GM19467 (cell line): ENCODE results near the gene COL9A3.

Experiments
- ATAC-seq: cut with Tn5 transposase; IDR thresholded peaks from one replicate; pipeline ENCODE4 v1.9.1; 2021; ENCODE audit warnings: mild to moderate bottlenecking, moderate library complexity; ENCODE audit not compliant: unreplicated experiment

The COL9A3 gene

DNA sequence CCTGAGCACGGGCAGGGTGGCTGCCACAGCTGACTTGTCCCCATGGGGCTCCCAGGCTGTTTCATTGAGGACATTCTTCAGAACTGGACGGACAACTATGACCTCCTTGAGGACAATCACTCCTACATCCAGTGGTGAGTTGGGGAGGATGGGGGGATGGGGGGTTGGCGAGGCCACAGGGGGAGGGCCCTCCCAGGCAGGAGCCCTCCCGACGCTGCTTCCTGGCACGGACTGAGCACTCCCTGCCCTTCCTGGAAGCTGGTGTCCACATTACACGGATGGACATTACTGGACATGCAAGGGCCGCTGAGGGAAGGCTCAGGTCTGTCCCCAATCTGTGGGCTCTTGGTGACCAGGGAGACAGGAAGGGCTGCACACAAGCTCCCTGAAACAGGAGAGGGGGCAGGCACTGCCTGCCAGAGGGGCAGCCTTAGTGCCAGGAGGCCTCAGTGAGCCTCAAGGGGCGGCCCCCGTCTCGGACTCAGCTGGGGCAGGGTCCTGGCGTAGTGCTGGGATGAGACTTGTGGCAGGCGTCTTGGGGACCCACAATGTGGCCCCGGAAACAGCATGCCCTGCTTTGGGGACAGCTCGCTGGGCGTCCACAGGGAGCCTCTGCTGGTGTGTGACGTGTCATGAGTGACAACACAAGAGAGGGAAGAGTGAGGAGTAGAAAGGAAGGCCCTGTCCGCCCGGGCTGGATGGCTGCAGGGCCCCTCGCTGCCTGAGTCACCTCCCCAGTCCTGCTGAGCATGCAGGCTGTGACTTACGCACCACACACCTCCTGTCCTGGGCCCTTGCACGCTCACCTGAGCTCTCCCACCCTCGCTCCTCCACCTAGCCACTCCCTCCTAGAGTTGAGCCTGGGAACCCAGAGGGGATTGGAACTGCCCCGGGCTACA, 7.1 kb upstream of the COL9A3 start:
- ATAC-seq: no peak

DNA sequence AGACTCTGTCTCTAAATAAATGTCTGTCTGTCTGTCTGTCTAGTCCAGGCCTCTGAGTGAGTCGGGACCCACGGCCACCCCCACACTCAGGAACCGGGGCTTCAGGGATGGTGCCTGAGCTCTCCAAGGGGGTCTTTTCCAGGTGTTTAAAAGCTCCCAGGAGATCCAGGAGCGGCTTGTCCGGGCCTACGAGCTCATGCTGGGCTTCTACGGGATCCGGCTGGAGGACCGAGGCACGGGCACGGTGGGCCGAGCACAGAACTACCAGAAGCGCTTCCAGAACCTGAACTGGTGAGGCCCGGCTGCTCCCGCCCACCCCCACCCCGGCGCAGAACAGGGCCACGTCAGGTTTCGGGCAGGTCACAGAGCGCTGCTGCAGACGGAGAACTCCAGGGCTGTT, 5.5 kb upstream of the COL9A3 start:
- no peak for ATAC-seq

DNA sequence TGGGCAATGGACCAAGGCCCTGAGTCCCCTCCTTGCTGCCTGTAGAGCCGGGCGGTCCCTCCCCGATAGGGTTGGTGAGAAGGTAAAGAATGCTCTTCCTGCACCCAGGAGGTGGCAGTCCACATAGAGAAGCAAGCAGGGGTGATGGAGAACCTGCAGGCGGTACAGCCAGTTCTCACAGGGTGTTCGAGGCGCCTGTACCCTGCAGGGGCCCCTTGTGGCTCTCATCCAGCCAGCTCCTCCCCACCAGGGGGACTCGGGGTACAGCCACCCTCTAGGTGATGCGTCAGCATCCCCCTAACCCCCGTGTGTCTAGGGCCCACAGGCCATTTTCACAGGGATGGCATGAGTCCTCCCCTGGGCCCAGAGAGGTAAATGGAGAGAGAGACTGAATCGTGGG, 5.1 kb upstream of the COL9A3 start:
- no peak for ATAC-seq

DNA sequence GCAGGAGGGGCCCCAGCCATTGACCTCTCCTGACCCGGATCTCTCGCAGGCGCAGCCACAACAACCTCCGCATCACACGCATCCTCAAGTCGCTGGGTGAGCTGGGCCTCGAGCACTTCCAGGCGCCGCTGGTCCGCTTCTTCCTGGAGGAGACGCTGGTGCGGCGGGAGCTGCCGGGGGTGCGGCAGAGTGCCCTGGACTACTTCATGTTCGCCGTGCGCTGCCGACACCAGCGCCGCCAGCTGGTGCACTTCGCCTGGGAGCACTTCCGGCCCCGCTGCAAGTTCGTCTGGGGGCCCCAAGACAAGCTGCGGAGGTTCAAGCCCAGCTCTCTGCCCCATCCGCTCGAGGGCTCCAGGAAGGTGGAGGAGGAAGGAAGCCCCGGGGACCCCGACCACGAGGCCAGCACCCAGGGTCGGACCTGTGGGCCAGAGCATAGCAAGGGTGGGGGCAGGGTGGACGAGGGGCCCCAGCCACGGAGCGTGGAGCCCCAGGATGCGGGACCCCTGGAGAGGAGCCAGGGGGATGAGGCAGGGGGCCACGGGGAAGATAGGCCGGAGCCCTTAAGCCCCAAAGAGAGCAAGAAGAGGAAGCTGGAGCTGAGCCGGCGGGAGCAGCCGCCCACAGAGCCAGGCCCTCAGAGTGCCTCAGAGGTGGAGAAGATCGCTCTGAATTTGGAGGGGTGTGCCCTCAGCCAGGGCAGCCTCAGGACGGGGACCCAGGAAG, 4.5 kb upstream of the COL9A3 start:
- ATAC-seq: no peak

DNA sequence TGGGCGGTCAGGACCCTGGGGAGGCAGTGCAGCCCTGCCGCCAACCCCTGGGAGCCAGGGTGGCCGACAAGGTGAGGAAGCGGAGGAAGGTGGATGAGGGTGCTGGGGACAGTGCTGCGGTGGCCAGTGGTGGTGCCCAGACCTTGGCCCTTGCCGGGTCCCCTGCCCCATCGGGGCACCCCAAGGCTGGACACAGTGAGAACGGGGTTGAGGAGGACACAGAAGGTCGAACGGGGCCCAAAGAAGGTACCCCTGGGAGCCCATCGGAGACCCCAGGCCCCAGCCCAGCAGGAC, 4.0 kb upstream of the COL9A3 start:
- ATAC-seq: no peak

DNA sequence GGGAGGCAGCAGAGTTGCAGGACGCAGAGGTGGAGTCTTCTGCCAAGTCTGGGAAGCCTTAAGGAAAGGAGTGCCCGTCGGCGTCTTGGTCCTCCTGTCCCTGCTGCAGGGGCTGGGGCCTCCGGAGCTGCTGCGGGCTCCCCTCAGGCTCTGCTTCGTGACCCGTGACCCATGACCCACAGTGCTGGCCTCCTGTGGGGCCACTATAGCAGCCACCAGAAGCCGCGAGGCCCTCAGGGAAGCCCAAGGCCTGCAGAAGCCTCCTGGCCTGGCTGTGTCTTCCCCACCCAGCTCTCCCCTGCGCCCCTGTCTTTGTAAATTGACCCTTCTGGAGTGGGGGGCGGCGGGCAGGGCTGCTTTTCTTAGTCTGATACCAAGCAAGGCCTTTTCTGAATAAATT, 3.3 kb upstream of the COL9A3 start:
- no peak for ATAC-seq

DNA sequence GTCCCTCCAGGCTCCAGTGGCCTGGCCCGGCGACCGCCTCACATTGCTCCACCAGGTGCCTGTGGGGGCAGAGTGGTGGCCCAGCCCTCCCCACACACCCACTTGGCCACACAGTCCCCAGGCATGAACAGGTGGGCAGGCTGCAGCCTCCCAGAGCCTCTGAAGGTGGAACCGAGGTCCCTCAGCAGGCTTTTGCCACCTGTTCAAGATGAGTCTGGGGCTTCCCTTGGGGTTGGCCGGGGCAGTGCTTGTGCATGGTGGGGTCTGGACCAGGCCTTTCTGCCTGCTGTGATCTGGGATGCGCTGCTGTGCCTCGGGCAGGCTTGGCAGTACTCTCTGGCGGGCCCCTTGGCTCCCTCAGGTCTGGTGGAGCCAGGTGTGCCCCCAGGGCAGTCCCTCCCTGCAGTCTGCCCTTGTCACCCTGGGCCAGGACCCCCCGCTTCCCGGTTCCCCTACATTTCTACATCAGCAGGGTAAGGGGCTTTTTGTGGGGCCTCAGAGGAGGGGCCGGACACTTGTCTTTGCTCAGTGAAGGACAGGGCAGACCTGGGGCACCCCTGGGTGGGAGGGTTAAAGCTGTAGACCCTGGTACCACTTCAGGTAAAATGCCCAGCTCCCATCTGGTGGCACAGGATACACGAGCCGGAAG, 2.7 kb upstream of the COL9A3 start:
- no peak for ATAC-seq

DNA sequence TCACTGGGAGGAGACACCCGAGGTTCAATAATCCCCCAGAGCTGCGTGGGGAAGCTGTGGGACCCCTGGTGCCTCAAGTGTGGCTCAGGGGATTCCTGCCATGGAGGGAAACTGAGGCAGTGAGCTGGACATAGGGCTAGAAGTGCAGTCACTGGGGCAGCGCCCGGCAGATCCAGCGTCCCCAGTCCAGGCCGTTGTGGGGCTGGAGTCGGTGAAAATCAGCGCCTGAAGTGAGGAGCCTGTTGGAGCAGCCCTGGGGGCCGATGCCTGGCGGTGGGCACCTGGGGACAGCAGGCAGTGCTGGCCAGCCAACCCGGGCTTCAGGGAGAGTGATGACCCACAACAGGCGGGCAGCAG, 2.2 kb upstream of the COL9A3 start:
- ATAC-seq: no peak

DNA sequence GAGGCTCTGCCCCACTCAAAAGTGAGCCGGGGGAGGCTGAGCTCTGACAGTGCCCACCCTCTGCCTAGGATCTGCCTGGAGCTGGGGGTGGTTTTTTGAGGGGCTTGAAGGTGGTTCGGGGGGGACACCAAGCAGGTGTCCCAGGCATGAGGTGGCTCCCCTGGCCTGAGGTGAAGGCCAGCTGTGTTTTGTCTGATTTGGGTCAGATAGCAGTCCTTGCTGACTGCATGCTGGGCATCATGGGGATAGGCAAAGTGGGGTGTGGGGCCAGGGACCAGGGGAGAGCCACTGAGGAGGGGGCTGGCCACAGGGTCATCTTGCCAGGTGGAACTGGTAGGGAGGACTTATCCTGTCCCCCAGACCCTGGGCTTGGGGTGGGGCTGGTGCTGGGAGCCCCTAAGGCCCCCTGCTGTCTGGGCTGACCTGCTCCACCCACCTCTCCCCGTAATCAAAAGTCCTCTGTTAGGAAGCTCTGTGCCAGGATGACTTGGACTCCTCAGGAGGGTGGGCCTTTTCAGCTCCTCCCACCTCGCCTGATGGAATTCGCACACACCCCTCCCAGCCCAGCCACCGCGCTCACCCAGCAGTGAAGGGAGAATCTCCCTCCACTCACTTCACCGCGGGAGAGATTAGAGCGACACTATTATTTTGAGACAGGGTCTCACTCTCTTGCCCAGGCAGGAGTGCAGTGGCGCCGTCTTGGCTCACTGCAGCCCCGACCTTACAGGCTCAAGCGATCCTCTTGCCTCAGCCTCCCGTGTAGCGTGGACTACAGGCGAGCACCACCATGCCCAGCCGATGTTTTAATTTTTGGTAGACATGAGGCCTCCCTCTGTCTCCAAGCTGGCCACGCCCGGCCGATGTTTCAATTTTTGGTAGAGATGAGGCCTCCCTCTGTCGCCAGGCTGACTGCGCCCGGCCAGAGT, 1.5 kb upstream of the COL9A3 start:
- ATAC-seq: no peak

DNA sequence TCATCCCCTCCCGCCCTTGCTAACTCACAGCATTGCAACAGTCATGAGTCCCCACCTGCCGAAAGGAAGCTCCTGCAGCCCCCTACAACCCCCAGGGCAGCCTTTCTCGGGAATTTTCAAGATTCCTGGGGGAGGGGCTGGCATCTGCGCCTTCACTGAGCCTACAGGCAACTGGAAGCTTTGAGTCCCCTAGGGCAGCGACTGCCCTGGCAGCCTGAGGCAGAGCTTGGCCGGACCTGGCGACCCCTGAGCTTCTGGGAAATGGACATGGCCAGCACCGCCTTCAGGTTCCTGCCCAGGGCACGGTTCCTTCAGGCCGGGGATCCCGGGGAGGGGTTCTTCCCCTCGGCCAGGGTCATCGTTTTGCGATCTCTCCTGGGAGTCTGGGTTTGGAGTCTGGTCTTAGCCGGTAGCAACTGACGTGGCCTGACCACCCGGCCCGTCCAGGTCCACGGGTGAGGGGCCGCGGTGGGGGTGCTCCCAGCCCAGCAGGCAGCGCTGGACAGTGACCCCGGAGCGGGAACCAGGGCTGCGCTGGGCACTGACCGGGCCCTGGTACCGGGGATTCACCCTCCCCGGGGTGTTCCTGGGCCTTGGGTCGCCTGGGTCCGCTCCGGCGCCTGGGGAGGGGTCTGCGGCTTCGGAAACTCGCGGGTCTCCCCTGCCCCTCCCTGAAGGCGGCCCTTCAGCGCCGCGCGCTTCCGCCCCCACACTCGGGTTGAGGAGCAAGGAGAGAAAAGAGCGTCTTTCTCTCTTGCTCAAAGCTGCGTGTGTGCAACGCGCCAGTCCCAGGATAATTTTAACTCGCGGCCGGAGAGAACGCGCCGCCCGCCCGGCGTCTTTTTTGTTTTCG, 593 bp upstream of the COL9A3 start:
- ATAC-seq: no peak

DNA sequence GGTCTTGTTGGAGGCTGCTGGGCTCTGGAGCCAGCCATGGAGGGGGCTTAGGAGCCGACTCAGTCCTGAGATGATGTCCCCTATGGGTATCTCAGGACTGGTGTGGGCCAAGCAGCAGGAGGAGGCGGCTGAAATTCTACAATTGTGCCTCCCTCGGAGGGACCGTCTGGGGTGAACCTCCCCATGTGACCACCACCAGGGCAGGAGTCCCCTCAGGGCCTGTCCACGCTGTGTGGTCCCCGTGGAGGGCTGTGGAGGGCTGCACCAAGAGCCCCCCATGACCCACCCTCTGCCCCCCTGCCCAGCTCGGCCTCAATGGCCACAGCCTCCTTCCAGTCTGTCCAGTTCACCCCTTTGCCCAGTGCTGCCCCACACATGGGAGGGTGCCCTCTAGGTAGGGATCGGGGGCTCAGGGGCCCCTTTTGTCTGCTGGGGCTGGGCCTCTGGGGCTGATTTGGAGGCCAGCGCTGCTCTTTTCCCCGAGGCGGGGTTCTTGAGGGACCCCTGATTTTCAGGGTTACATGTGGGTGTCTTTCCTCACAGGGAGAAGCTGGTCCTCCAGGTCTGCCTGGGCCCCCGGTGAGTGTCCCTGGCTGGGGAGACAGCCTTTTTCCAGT, 1.2 kb downstream of the COL9A3 start:
- ATAC-seq: no peak

DNA sequence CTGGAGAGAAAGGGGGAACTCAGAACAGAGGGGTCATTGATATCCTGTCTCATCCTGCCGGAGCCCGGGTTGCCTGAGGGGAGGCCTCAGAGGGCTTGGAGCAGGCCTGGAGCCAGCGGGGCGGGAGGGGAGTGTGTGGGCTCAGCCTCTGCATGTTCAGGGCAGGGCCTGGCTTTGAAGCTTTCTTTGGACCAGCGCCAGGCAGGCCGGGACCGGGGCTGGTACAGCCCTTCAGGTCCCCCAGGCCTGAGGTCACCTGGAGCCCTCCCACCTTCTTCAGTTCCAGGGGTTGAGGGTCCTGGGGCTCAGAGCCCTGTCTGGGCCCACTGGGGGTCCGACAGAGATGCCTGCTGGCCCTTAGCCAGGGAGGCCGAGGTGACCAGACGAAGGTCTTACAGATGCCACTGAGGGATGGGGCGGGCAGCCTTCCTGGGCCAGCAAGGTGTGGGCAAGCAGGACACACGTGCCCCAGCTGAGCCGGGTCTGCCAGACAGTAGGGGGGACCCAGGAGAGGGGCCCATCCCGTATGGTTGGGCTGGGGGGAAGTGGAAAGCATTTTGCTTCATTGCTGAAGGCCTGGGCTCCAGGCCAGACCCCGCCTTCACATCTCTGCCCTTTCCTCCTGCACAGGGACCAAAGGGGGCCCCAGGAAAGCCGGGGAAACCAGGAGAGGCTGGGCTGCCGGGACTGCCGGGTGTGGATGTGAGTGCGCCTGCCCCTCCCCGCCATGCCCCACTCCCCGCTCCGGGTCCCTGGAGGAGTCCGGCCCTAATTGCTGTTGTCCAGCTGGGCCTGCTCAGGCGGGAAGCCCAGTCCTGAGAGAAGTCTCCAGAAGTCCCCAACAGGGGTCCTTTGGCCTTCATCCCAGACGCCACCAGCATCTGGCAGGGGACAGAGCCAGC, 2.0 kb downstream of the COL9A3 start:
- ATAC-seq: no peak

DNA sequence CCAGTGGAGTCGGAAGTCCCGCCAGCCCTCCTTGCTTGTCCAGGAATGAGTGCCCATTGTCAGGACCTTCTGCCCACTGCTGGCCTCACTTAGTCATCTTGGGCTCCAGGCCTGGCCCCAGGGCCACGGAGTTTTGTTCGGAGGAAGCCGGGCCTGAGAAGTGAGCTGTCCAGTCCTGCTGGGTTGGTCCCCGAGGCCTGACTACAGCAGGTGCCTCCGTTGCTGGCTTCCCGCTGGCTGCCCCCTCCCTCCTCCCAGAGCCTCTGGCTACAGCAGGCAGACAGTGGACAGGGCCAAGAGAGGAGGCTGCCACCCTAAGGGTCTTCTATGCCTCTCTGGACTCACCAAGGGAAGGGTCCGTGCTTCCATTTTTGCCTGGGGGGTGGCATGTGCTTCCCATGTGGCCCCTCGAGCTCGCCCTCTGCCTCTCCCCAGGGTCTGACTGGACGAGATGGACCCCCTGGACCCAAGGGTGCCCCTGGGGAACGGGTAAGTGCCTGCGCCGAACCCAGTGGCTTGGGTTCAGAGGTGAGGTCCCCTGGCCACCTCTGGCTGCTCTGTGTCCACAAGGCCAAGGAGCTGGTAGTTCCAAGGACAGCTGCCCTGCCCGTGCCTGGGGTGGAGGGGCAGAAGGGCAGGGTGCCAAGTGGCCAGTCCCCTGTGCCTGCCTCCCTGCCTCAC, 2.8 kb downstream of the COL9A3 start:
- no peak for ATAC-seq

DNA sequence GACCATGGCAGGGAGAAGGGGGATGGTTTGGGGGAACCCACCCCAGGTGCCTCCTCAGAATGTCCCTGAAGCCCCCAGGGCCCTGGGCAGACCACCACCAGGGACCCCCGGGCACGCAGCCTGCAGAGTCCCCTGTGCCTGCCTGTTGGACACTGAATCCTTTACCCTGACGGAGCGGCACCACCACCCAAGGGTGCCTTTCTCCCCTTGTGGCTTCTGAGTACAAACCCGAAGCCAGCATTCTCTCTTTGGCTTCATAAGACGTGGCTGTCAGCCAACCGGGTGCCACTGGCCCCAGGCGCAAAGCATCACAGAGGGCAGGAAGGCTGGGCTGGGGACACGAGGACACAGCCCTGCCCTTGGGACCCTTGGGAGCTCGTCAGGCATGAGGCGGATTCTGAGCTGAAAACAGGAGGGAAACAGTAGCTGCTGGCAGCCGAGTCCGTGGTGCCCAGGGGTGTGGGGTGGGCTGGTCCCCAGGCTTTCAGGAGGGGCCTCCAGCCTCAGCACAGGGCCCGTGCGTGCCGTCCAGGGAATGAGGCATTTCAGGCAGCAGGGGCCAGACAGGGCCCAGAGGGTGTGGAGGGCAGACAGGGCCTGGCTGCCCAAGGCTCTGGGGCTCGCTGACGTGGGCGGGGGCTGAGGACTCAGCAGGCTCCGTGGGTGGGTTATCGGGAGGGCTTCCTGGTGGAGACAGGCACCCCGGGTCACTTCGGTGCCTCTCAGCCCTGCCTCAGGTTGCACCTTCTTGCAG, 3.5 kb downstream of the COL9A3 start:
- ATAC-seq: no peak

DNA sequence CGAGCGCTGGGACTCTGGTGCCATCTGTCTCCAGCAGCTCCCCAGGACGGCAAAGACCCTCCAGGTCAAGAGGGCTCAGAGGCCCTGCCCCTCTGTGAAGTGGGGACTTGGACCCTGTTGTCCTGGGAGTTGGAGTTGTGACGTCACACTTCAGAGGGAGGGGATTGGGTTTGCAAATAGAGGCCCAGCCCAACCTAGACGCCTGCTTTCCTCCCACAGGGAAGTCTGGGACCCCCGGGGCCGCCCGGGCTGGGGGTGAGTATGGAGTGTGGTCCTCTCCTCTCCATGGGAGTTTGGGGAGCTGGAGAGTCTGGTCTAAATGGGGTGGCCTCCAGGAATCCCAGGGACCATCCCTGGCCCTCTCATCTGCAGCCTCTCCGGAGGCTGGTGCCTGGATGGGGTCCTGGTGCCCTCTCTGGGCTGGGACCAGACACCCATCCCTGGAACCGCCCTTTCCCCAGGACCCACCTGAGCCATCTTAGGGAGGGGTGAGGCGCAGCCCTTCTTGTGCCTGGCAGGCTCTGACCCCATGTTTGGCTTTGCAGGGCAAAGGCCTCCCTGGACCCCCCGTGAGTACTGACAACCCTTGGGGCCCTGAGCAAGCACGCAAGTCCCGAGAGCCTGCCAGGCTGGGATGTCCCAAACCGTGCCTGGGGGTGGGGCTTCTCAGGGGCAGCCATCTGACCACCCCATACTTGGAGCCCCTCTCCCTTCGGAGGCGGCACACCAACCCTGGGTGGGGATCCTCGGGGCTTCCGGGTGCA, 4.3 kb downstream of the COL9A3 start:
- no peak for ATAC-seq

DNA sequence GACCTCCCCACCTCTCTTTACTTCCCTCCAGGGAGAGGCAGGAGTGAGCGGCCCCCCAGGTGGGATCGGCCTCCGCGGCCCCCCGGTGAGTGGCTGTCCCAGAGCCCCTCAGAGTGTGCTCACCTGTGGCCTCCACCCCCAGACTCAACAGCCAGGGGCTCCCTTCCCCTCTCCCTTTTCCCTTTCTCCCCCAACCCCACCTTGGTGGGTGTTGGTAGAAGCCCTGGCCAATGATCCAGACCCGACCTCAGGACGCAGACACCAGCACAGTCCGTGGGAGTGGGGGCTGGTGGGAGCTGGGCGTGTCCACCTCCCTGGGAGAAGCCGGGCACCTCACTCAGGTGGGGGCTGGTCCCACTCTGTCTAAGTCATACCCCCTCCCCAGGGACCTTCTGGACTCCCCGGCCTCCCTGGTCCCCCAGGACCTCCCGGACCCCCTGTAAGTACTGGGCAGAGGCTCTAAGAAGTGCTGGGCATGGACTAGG, 4.9 kb downstream of the COL9A3 start:
- no peak for ATAC-seq
